Stimulated activated CD8-positive, alpha-beta memory T cell treated with anti-CD3 and anti-CD28 coated beads, Interleukin-15, amount 100 ng/mL, for 1 hour (primary cell): ENCODE measurements around the gene RGL4.
"Not testable (repeated sequence)": the region's sequence is repeated elsewhere in the genome, so short reads cannot be mapped to it uniquely, and the experiment has no call there.

ENCODE experiments used
- DNase-seq: peaks from one replicate; pipeline ENCODE4 v3.0.0-alpha.2; 2020; ENCODE audit warnings: low read depth

The RGL4 gene, protein sequence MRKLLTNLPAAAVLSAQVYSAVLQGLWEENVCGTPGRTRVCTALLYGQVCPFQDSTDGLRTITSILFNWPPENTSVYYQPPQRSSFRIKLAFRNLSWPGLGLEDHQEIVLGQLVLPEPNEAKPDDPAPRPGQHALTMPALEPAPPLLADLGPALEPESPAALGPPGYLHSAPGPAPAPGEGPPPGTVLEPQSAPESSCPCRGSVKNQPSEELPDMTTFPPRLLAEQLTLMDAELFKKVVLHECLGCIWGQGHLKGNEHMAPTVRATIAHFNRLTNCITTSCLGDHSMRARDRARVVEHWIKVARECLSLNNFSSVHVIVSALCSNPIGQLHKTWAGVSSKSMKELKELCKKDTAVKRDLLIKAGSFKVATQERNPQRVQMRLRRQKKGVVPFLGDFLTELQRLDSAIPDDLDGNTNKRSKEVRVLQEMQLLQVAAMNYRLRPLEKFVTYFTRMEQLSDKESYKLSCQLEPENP

DNA sequence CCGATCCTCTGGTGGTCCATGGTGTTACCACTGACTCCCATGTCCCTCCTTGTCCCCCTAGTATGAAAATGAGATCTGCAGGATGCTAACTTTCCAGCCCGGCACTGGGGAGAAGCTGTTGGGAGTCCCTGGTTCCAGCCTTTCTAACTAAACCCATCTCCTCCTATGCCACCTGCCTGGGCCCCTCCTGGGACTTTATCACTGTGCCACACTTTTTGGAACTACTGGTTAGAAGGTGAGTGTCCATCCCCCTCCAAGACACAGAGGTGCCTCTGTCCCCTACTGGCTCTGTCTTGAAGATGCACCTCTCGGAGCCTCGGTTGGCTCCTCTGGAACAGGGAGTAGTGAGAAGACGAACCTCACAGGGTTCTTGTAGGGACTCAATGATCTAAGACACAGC is at the start of gene RGL4:
Gene RGL4 (plus strand): TSS at position 301 of the 400 bp plus-strand sequence. CDS start 1,018 bp downstream, outside the sequence.
- no peak for DNase-seq

DNA sequence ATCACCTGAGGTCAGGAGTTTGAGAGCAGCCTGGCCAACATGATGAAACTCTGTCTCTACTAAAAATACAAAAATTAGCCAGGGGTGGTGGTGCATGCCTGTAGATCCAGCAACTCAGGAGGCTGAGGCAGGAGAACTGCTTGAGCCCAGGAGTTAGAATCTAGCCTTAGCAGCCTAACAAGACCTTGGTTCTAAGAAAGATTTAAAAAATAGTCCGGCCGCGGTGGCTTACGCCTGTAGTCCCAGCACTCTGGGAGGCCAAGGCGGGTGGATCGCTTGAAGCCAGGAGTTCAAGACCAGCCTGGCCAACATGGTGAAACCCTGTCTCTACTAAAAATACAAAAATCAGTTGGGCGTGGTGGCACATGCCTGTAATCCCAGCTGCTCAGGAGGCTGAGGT is 44.3 kb upstream of the RGL4 start:
- not testable (repeated sequence) for DNase-seq

DNA sequence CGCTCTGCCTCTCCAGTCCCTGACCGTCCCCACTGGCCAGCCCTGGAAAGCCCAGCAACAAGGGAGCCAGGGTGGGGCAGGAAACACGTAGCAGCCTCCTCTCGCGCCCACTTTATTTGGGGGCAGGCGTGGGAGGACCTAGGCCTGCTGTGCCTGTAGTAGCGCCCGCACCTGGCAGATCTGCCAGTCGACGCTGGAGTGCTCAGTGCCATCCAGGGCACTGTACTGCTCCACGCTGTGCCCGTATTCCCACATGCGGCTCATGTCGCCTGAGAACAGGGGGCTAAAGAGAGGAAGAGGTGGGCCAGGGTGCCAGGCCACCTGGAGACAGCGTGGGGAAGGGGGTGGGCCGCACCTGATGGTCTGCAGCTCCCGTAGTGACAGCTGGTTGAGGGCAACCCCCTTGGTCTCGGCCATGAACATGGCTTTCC is 41.7 kb upstream of the RGL4 start:
- DNase-seq: no peak

- DNase-seq: no peak
Measured at GRCh38 chr22:23651676-23652075, 39.1 kb upstream of the RGL4 start.

- no peak for DNase-seq
Measured at GRCh38 chr22:23652286-23652685, 38.5 kb upstream of the RGL4 start.

DNA sequence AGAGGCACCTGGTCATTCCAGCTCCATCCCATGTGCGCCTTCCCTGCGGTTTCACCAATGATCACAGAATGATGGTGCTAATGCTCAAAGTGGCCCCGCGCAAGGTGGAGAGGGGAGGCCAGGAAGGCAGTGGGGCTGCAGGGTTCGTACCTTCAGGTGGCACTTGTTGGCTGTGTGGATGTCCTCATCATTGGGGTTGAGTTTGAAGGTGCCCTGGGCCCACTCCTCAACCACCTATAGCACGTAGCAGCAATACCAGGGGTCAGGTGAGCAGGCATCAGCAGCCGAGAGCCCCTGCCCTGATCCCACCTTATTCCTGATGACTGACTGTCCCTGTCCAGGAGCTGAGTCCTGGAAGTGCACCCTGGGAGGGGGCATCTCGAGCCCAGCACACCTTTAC is 38.1 kb upstream of the RGL4 start:
- DNase-seq: no peak

- DNase-seq: no peak
Measured at GRCh38 chr22:23655891-23656475, 34.8 kb upstream of the RGL4 start.

- no peak for DNase-seq
Measured at GRCh38 chr22:23657727-23658126, 33.1 kb upstream of the RGL4 start.

GRCh38 chr22:23660381-23660780 is 30.4 kb upstream of the RGL4 start:
- DNase-seq: not testable (repeated sequence)

DNA sequence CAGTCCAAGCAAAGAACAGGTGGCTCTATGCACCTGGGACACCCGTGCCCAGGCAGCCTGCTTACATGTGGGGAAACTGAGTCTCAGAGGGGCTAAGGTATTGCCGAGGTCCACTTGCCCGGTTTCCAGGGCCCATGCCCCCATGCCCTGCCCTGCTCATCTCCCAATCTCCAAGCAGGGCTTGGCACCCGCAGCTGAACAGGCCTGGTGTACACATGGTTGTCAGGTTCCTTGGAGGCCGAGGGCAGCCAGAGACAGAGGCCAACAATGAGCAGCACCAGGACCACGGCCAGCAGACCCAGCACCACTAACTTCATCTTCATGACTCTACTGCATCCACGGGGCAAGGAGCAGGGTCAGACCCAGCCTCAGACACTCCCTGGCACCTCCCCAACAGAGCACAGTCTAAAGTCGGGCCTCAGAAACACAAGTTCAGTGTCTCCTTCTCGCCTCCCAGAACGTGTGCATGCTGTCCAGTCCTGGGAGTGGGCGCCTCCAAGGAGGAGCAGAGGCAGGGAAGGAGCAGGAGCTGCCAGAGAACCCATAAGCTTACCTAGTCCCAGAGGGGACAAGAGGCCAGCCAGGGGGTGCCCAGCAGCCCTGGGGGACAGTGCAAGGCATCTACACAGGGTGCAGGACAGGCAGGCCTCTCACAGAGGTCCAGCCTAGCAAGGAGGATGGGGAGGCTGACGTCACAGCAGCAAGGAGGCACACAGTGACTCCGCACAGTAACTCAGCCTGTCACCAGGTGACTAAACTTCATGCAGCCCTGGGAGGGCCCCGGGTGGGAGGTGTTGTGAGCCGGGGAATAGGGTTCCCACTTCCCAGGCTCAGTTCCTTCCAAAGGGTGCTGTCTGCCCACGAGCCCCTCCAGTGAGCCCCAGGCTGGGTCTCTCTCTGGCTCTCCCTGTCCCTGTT is 20.2 kb upstream of the RGL4 start:
- no peak for DNase-seq

GRCh38 chr22:23671387-23671786 is 19.4 kb upstream of the RGL4 start:
- not testable (repeated sequence) for DNase-seq

- DNase-seq: not testable (repeated sequence)
Measured at GRCh38 chr22:23672307-23673049, 18.3 kb upstream of the RGL4 start.

GRCh38 chr22:23673050-23673620 is 17.7 kb upstream of the RGL4 start:
- no peak for DNase-seq

- DNase-seq: no peak
Measured at GRCh38 chr22:23673826-23674690, 16.8 kb upstream of the RGL4 start.

GRCh38 chr22:23674886-23675501 is 15.8 kb upstream of the RGL4 start:
- DNase-seq: not testable (repeated sequence)

DNA sequence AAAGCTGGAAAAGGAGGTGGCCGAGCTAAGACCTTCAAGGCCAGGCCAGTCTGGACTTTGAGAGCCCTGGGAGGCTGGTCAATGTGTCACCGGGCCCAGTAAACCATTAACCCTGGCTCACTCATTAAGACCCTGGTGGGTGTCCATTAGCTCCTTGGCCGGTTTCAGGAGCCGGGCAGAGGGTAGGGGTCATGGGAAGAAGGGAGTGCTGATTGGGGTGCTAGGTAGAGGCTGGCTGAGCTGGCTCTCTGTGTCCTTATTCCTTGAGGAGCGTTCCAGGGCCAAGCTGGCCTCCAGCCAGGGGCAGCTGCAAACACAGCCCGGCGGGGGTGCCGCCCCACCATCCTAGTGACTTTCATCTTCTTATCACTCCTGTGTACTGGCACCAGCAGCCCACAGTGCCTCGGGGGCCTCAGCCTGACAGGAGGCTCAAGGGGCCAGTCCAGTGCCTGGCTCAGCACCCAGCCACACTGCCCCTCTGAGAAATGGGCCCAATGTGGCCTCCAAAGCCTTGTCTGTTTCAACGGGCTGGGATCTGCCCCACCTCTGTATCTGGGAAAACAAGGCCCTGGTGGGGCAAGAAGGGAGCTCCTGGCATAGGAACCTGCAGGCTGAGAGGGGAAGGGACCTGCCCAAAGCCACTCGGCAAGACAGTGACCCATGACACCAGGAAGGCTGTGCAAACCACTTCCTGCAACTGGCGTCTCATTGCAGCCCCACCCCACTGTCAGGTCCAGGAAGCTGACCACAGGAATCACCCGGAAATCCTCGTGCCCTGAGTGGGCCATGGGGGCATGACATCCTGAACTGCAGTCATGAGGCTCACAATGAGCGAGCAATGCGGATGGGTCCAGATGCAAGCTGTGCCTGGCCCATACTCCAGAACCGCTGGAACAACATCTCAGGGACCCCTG is 15.1 kb upstream of the RGL4 start:
- DNase-seq: no peak

DNA sequence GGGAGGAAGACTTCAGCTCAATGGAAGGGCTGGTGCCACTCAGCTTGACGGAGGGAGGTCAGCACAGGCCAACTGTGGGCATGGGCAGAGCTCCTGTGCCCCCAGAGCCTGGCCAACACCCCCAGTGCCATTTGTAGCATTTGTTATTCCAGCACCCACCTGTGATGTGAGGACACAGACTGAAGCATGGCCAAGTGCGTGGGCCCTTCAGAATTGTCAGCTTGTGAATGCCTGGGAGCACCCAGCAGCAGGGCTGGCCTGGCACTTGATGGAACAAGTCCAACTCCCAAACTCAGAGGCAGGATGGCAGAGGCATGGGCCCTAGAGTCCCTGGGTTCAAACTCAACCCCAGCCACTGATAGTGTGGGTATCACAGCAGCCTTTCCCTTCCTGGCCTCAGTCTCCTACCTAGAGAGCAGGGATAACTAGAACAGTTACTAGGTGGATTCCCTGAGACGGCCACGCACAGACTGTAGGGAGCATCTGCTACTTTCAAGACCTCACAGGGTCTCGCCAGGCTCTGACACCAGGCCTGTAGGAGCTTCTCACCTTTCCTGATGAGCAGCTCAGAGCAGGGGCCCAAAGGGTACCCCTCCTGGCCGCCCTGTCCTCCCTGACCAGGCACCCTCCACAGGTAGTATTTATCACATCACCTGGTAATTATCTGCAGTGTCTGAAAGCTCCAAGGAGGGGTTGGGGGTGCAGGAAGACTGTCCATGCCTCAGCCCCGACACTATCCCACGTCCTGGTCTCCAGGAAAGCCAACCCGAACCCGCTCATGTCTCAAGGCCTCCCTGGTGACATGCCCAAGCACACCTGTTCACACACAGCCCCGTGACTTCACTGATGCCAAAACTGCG is 13.7 kb upstream of the RGL4 start:
- not testable (repeated sequence) for DNase-seq

DNA sequence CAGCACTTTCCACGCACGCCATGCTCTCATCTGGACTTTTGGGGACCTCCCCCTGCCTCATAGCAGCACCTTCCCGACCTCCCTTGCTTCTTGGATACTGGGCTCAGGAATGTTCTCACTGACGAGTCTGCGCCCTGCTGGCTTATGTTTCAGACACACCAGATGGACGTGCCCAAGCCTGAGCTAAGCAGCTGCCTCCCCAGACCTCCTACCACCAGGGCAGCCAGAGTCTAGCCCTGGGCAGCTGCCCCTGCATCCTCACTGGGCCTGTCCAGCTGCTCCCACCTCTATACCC is 13.2 kb upstream of the RGL4 start:
- no peak for DNase-seq
